SK-N-SH (cell line): ENCODE results near the gene SEC11A. TPM values are rescaled to one million over a fixed set of nuclear protein-coding genes. Genes with fewer than 3 reads are reported as not detected.

Experiments used
- CTCF ChIA-PET: fragments of 300-600, 350-600 bp; formaldehyde crosslinking; extraction: SDS; loops from one replicate; lab custom pipeline; 2021; lab: Yijun Ruan, JAX
- POLR2A ChIA-PET: fragments of 350-600 bp; sonication (Branson Sonifier 250); formaldehyde crosslinking; extraction: SDS; loops from one replicate; lab custom pipeline; 2020; ENCODE audit warnings: antibody characterized with exemption, inconsistent platforms; lab: Yijun Ruan, JAX
- DNase-seq: peaks from one replicate; pipeline ENCODE4 v3.0.0; 2012
- H2AFZ ChIP-seq: fragments of 200-600 bp; sonication (generic); 2 replicates; pipeline ENCODE4 v1.8.1; 2016; ENCODE audit warnings: antibody characterized with exemption, mild to moderate bottlenecking, low read depth
- H3F3A ChIP-seq: fragments of 200-600 bp; sonication (generic); replicated peaks from 2 replicates; pipeline ENCODE3; 2016; ENCODE audit warnings: antibody characterized with exemption, mild to moderate bottlenecking; ENCODE audit not compliant: insufficient read depth
- H3K27ac ChIP-seq, 2 experiments: fragments of 200-500 bp in 1 of 2; fragments of 200-600 bp in 1 of 2; sonication (Bioruptor generic) in 1 of 2; sonication (generic), shearing (Covaris generic) in 1 of 2; 2 replicates each; pipeline versions ENCODE4 v1.5.1 to v1.6.1; 2014 to 2016; ENCODE audit warnings: low read depth in 2 of 2, inconsistent platforms in 1 of 2, low read length in 1 of 2, mild to moderate bottlenecking in 1 of 2, mixed read lengths in 1 of 2
- H3K27me3 ChIP-seq: fragments of 200-600 bp; sonication (generic), shearing (Covaris generic); 2 replicates; pipeline ENCODE4 v1.6.1; 2016; ENCODE audit warnings: mixed run types; ENCODE audit not compliant: insufficient read depth
- H3K36me3 ChIP-seq, 2 experiments: fragments of 200-500 bp in 1 of 2; fragments of 200-600 bp in 1 of 2; sonication (Bioruptor generic) in 1 of 2; sonication (generic) in 1 of 2; replicated peaks in 1 of 2; 2 replicates each; pipeline versions ENCODE3 to v1.5.1; 2014 to 2016; ENCODE audit warnings: low read length in 1 of 2, mild to moderate bottlenecking in 1 of 2; ENCODE audit not compliant: insufficient read depth in 2 of 2, control insufficient read depth in 1 of 2
- H3K4me1 ChIP-seq, 2 experiments: fragments of 200-500 bp in 1 of 2; fragments of 200-600 bp in 1 of 2; sonication (Bioruptor generic) in 1 of 2; sonication (generic), shearing (Covaris generic) in 1 of 2; 2 replicates each; pipeline versions ENCODE4 v1.5.1 to v1.6.1; 2014 to 2016; ENCODE audit warnings: low read depth in 1 of 2, low read length in 1 of 2, mixed run types in 1 of 2; ENCODE audit not compliant: insufficient read depth in 2 of 2, control insufficient read depth in 1 of 2
- H3K4me2 ChIP-seq: fragments of 200-600 bp; sonication (generic), shearing (Covaris generic); 2 replicates; pipeline ENCODE4 v1.6.1; 2017; ENCODE audit warnings: mixed run types
- H3K4me3 ChIP-seq, 2 experiments: fragments of 200-500 bp in 1 of 2; fragments of 200-600 bp in 1 of 2; sonication (Bioruptor generic) in 1 of 2; sonication (generic), shearing (Covaris generic) in 1 of 2; 2 replicates each; pipeline versions ENCODE4 v1.5.1 to v1.8.1; 2014 to 2016; ENCODE audit warnings: low read depth in 2 of 2, inconsistent platforms in 1 of 2, low read length in 1 of 2, mild to moderate bottlenecking in 1 of 2, mixed read lengths in 1 of 2, moderate library complexity in 1 of 2
- H3K79me2 ChIP-seq: fragments of 200-600 bp; sonication (generic); 2 replicates; pipeline ENCODE4 v1.8.1; 2017; ENCODE audit warnings: mild to moderate bottlenecking; ENCODE audit not compliant: insufficient read depth
- H3K9ac ChIP-seq: fragments of 200-600 bp; sonication (generic); 2 replicates; pipeline ENCODE4 v1.6.1; 2017; ENCODE audit warnings: mixed run types
- H3K9me2 ChIP-seq: fragments of 200-600 bp; sonication (generic); 2 replicates; pipeline ENCODE4 v1.6.1; 2017; ENCODE audit warnings: mixed run types
- H3K9me3 ChIP-seq: fragments of 200-600 bp; sonication (generic); 2 replicates; pipeline ENCODE4 v1.6.1; 2017; ENCODE audit warnings: mixed run types, mild to moderate bottlenecking, moderate library complexity
- H4K20me1 ChIP-seq: fragments of 200-600 bp; sonication (generic); 2 replicates; pipeline ENCODE4 v1.6.1; 2017; ENCODE audit warnings: mild to moderate bottlenecking, mixed run types; ENCODE audit not compliant: insufficient read depth
- EP300 ChIP-seq, 2 experiments: IDR thresholded peaks; 2 replicates each; pipeline versions ENCODE4 v1.4.0 to v1.6.1; 2012; ENCODE audit warnings: borderline replicate concordance in 1 of 2, low read depth in 1 of 2, low read length in 1 of 2
- FOXJ3 ChIP-seq: sonication (generic); formaldehyde crosslinking; IDR thresholded peaks from 2 replicates; pipeline ENCODE4 v1.5.1; 2020; ENCODE audit warnings: mild to moderate bottlenecking, missing genetic modification reagents
- GABPA ChIP-seq: IDR thresholded peaks from 2 replicates; pipeline ENCODE4 v1.4.0; 2012; ENCODE audit warnings: low read depth, mild to moderate bottlenecking
- GATA2 ChIP-seq: sonication (generic); formaldehyde crosslinking; IDR thresholded peaks from 2 replicates; pipeline ENCODE4 v1.5.0; 2020; ENCODE audit warnings: mild to moderate bottlenecking, missing genetic modification reagents
- JUND ChIP-seq: IDR thresholded peaks from 2 replicates; pipeline ENCODE4 v1.4.0; 2012
- MAX ChIP-seq: IDR thresholded peaks from 2 replicates; pipeline ENCODE4 v1.4.0; 2012; ENCODE audit warnings: low read depth
- MEF2A ChIP-seq: IDR thresholded peaks from 2 replicates; pipeline ENCODE4 v1.4.0; 2012; ENCODE audit warnings: low read depth, borderline replicate concordance
- MXI1 ChIP-seq: IDR thresholded peaks from 2 replicates; pipeline ENCODE4 v1.6.1; 2012; ENCODE audit warnings: mild to moderate bottlenecking, low read depth, low read length, improper control_type of control experiment
- NFIC ChIP-seq: IDR thresholded peaks from 2 replicates; pipeline ENCODE4 v1.4.0; 2012; ENCODE audit warnings: borderline replicate concordance
- PBX3 ChIP-seq: IDR thresholded peaks from 2 replicates; pipeline ENCODE4; 2012
- RAD21 ChIP-seq: IDR thresholded peaks from 2 replicates; pipeline ENCODE4 v1.6.1; 2012; ENCODE audit warnings: mild to moderate bottlenecking, low read length
- RFX5 ChIP-seq: IDR thresholded peaks from 2 replicates; pipeline ENCODE4 v1.6.1; 2012; ENCODE audit warnings: mild to moderate bottlenecking, improper control_type of control experiment, low read length
- SMC3 ChIP-seq: IDR thresholded peaks from 2 replicates; pipeline ENCODE4 v1.6.1; 2012; ENCODE audit warnings: low read depth, low read length, improper control_type of control experiment
- TAF1 ChIP-seq: IDR thresholded peaks from 2 replicates; pipeline ENCODE4 v1.6.1; 2012; ENCODE audit warnings: low read depth, mild to moderate bottlenecking, low read length, moderate library complexity, borderline replicate concordance
- TCF12 ChIP-seq: IDR thresholded peaks from 2 replicates; pipeline ENCODE4 v1.4.0; 2012
- TEAD4 ChIP-seq: IDR thresholded peaks from 2 replicates; pipeline ENCODE4 v1.4.0; 2012; ENCODE audit warnings: mild to moderate bottlenecking, borderline replicate concordance; ENCODE audit not compliant: insufficient read depth
- USF1 ChIP-seq: IDR thresholded peaks from 2 replicates; pipeline ENCODE4 v1.4.0; 2012; ENCODE audit warnings: low read depth, borderline replicate concordance
- USF2 ChIP-seq: fragments of 150-350 bp; IDR thresholded peaks from 2 replicates; pipeline ENCODE4 v1.6.1; 2017; ENCODE audit warnings: antibody characterized with exemption, low read length, low read depth, borderline replicate concordance
- YY1 ChIP-seq: IDR thresholded peaks from 2 replicates; pipeline ENCODE4 v1.4.0; 2012; ENCODE audit warnings: low read depth, mild to moderate bottlenecking
- ZBTB33 ChIP-seq: IDR thresholded peaks from 2 replicates; pipeline ENCODE4 v1.4.0; 2012; ENCODE audit warnings: low read depth, borderline replicate concordance
- WGBS: methylation state at CpG from one replicate; pipeline ENCODE4 v1.1.6; 2017; ENCODE audit warnings: low lambda C conversion rate; 5-methylcytosine and 5-hydroxymethylcytosine counted together
- polyA plus RNA-seq, 3 experiments: library from polyadenylated mRNA; depleted of rRNA; stranded (reverse); fragments of >200 nt; gene quantifications; 2 replicates each; pipeline ENCODE4 v1.2.3, GENCODE V29; 2012

The SEC11A gene
- polyA plus RNA-seq, 1 of the 3 experiments (the other 2 are of a cell fraction), result 107 TPM

GRCh38 chr15:84671211-84671610, 44.7 kb downstream of the SEC11A start:
- Histone ChIP-seq H3F3A (peaks cover 37% of the 10 kb centered on the region), H3K27me3 (no peaks in the 10 kb centered on the region), H3K4me1 (peaks cover 5 to 9% of the 10 kb centered on the region in 2 experiments; a peak in 2 of 4 replicates), H3K27ac (peak overlapping the region; percentile 64 to 77; a peak in 3 of 4 replicates), H3K9me3 (no peaks in the 10 kb centered on the region), H3K9me2 (no peaks in the 10 kb centered on the region), H3K9ac (no peak overlapping the region), H4K20me1 (no peaks in the 10 kb centered on the region), H3K79me2 (peaks cover 9% of the 10 kb centered on the region), H3K36me3 (peaks cover 41 to 49% of the 10 kb centered on the region in 2 experiments), H3K4me3 (no peak overlapping the region), H2AFZ (no peak overlapping the region), H3K4me2 (peak overlapping the region; percentile 46; the same call in 1 of the 2 replicates)
- ChIA-PET POLR2A (interaction anchor here (0.6 kb wide), 1 partner anchor 40 kb away, joined by 3 read pairs; no protein-coding TSS in a partner anchor), CTCF (interaction anchor here (1.5 to 2.2 kb wide), 2 partner anchors 12 to 257 kb away, joined by 5 to 6 read pairs; no protein-coding TSS in a partner anchor)
- peak; percentile 72 for TF ChIP-seq TCF12
- no peak for TF ChIP-seq EP300 (IDR thresholded peaks at IDR 0.05; ENCODE audit: borderline replicate concordance in 1 of 2, low read depth in 1 of 2, low read length in 1 of 2)
- no peak for TF ChIP-seq RFX5
- TF ChIP-seq JUND, result 0 out of 2 replicates have a peak, but pooled peaks have one; percentile 14
- peak; percentile 80; the same call in 1 of the 2 replicates for TF ChIP-seq NFIC
- no peak for DNase-seq

GRCh38 chr15:84669726-84670125, 46.2 kb downstream of the SEC11A start:
- ChIA-PET POLR2A (no interaction called here), CTCF (interaction anchor here (1.1 to 1.6 kb wide), 2 partner anchors 12 to 259 kb away, joined by 3 to 4 read pairs; no protein-coding TSS in a partner anchor)
- Histone ChIP-seq H3K4me1 (peaks cover 5 to 9% of the 10 kb centered on the region in 2 experiments; a peak in 2 of 4 replicates), H3K9me2 (no peaks in the 10 kb centered on the region), H2AFZ (no peak overlapping the region), H3F3A (peaks cover 37% of the 10 kb centered on the region), H3K79me2 (peaks cover 9% of the 10 kb centered on the region), H3K36me3 (peaks cover 45 to 53% of the 10 kb centered on the region in 2 experiments), H3K9ac (no peak overlapping the region), H3K9me3 (no peaks in the 10 kb centered on the region), H3K27ac (peak overlapping the region in 1 of 2 experiments; percentile 51; a peak in 2 of 4 replicates), H4K20me1 (no peaks in the 10 kb centered on the region), H3K27me3 (no peaks in the 10 kb centered on the region), H3K4me2 (no peak overlapping the region), H3K4me3 (no peak overlapping the region)
- no peak for DNase-seq
- no peak for TF ChIP-seq PBX3
- TF ChIP-seq TEAD4, result no peak
- no peak for TF ChIP-seq FOXJ3 (CRISPR knock-in tag)
- TF ChIP-seq MEF2A, result no peak
- TF ChIP-seq GATA2 (CRISPR knock-in tag), result no peak
- TF ChIP-seq TCF12, result no peak
- TF ChIP-seq YY1, result no peak
- no peak for TF ChIP-seq USF1
- no peak for TF ChIP-seq MAX
- TF ChIP-seq ZBTB33, result no peak
- TF ChIP-seq GABPA, result no peak
- TF ChIP-seq MXI1, result no peak
- TF ChIP-seq TAF1, result no peak
- no peak for TF ChIP-seq RAD21
- no peak for TF ChIP-seq SMC3
- TF ChIP-seq EP300 (IDR thresholded peaks at IDR 0.05; ENCODE audit: borderline replicate concordance in 1 of 2, low read depth in 1 of 2, low read length in 1 of 2), result no peak
- no peak for TF ChIP-seq RFX5
- TF ChIP-seq USF2, result no peak
- WGBS, result 87% methylated on average over 8 of the region's 8 CpGs
